OCI-LY7 (cell line): ENCODE results near the gene CSNK2A1. TPM values are rescaled to one million over a fixed set of nuclear protein-coding genes. Genes with fewer than 3 reads are reported as not detected.

ENCODE experiments used
- BruUV-seq: library from RNA; stranded (reverse); fragments of 400-500 nt; replicated peaks from 2 replicates; lab custom pipeline; 2021; lab: Mats Ljungman, UMichigan
- CTCF ChIA-PET: fragments of 300-600 bp; sonication (Branson Sonifier 250); formaldehyde crosslinking; loops from one replicate; lab custom pipeline; 2022; ENCODE audit warnings: antibody characterized with exemption; ENCODE audit not compliant: unreplicated experiment; lab: Charles Lee
- POLR2A ChIA-PET: fragments of 300-600 bp; sonication (Branson Sonifier 250); formaldehyde crosslinking; loops from one replicate; lab custom pipeline; 2022; ENCODE audit warnings: antibody characterized with exemption; lab: Charles Lee
- DNase-seq: peaks from one replicate; pipeline ENCODE4 v3.0.0-alpha.2; 2015; ENCODE audit warnings: low spot score
- H2AFZ ChIP-seq: fragments of 200-600 bp; sonication (generic), shearing (Covaris generic); 2 replicates; pipeline ENCODE4 v1.6.1; 2014; ENCODE audit warnings: mild to moderate bottlenecking, antibody characterized with exemption, low read length, moderate library complexity
- H3K27ac ChIP-seq: fragments of 200-600 bp; sonication (generic); 2 replicates; pipeline ENCODE4 v1.5.1; 2014; ENCODE audit warnings: mixed run types, low read depth, mild to moderate bottlenecking, moderate library complexity, low read length, inconsistent platforms; ENCODE audit not compliant: poor library complexity, severe bottlenecking
- H3K36me3 ChIP-seq: fragments of 200-600 bp; sonication (generic); 2 replicates; pipeline ENCODE4 v1.6.1; 2014; ENCODE audit warnings: mild to moderate bottlenecking, antibody characterized with exemption, low read length, moderate library complexity, mixed read lengths; ENCODE audit not compliant: insufficient read depth
- H3K4me1 ChIP-seq: fragments of 200-600 bp; sonication (generic); 2 replicates; pipeline ENCODE4 v1.5.1; 2014; ENCODE audit warnings: mild to moderate bottlenecking, low read length; ENCODE audit not compliant: insufficient read depth, poor library complexity, severe bottlenecking
- H3K4me2 ChIP-seq: fragments of 200-600 bp; sonication (generic); 2 replicates; pipeline ENCODE4 v1.6.1; 2014; ENCODE audit warnings: mild to moderate bottlenecking, low read length
- H3K4me3 ChIP-seq: fragments of 200-600 bp; sonication (generic); 2 replicates; pipeline ENCODE4 v1.5.1; 2014; ENCODE audit warnings: mild to moderate bottlenecking, low read depth, low read length; ENCODE audit not compliant: poor library complexity, severe bottlenecking
- H3K79me2 ChIP-seq: fragments of 200-600 bp; sonication (generic); 2 replicates; pipeline ENCODE4 v1.6.1; 2016; ENCODE audit warnings: low read depth, mild to moderate bottlenecking, low read length, moderate library complexity, mixed read lengths; ENCODE audit not compliant: insufficient read depth
- H3K9me2 ChIP-seq: fragments of 200-600 bp; sonication (generic); 2 replicates; pipeline ENCODE4 v1.6.1; 2016; ENCODE audit warnings: mild to moderate bottlenecking, low read length, mixed read lengths; ENCODE audit not compliant: insufficient read depth
- H3K9me3 ChIP-seq: fragments of 200-600 bp; sonication (generic); 2 replicates; pipeline ENCODE4 v1.6.1; 2014; ENCODE audit warnings: mild to moderate bottlenecking, mixed run types, low read length, mixed read lengths
- H4K20me1 ChIP-seq: fragments of 200-600 bp; sonication (generic); 2 replicates; pipeline ENCODE4 v1.6.1; 2014; ENCODE audit warnings: mild to moderate bottlenecking, antibody characterized with exemption, low read length, moderate library complexity, mixed read lengths; ENCODE audit not compliant: insufficient read depth
- CTCF ChIP-seq: fragments of 200-600 bp; sonication (generic); conservative IDR thresholded peaks from 2 replicates; pipeline ENCODE4 v1.5.1; 2014; ENCODE audit warnings: mild to moderate bottlenecking, antibody characterized with exemption, low read length, moderate library complexity, mixed read lengths
- EZH2phosphoT487 ChIP-seq: fragments of 200-600 bp; sonication (generic); IDR thresholded peaks from 2 replicates; pipeline ENCODE4 v1.6.1; 2018; ENCODE audit warnings: low read depth, borderline replicate concordance, mild to moderate bottlenecking, mixed run types, antibody characterized with exemption, low read length, moderate library complexity, mixed read lengths
- intact Hi-C: fragments of 100-400 bp; cut with micrococcal nuclease; formaldehyde crosslinking; loops from one replicate; pipeline ENCODE4 v1.10.0; 2022; ENCODE audit not compliant: unreplicated experiment
- total RNA-seq, 2 experiments: library from RNA; depleted of rRNA in 1 of 2; stranded (reverse); fragments of >200 nt in 1 of 2; shearing (Covaris generic) in 1 of 2; gene quantifications; 2 replicates each; pipeline ENCODE4 v1.2.3, GENCODE V29; 2014 to 2022

The CSNK2A1 gene
- total RNA-seq, 2 experiments from 2014 or later: 90.8 to 164 TPM

- Histone ChIP-seq H3K36me3 (no peaks in the 10 kb centered on the region), H3K4me2 (no peak overlapping the region), H3K79me2 (no peaks in the 10 kb centered on the region), H3K4me3 (no peak overlapping the region), H3K9me2 (no peaks in the 10 kb centered on the region), H2AFZ (no peak overlapping the region), H3K27ac (no peak overlapping the region), H3K9me3 (no peaks in the 10 kb centered on the region), H4K20me1 (no peaks in the 10 kb centered on the region), H3K4me1 (no peaks in the 10 kb centered on the region)
- ChIA-PET CTCF (no interaction called here), POLR2A (no interaction called here)
- TF ChIP-seq EZH2phosphoT487 (no peak), CTCF (no peak)
- intact Hi-C loops: no loop called here
- no TSS peak for BruUV-seq
- DNase-seq: no peak
These were observed 13.4 kb upstream of the CSNK2A1 start for GRCh38 chr20:556984-557383.

DNA sequence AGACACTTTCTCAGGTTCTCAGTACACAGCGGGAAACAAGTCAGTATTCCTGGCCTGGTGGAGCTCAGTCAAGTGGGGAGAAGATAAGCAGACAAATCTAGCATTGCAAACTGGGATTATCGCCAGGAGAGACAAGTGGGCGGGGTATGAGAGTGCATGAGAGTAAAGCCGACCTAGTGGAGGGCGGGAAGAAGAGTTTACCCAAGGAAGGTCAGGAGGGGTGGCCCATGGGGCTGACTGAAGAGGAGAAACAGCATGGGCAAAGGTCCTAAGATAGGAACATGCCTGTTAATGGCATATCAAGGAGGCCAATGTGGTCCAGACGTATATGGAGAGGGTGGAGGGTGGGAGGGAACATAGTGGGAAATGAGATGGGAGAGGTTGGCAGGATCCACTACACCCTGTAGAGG lies 12.4 kb upstream of the CSNK2A1 start:
- no peak overlapping the region for H3K4me2 ChIP-seq
- no peak for DNase-seq
- no TSS peak for BruUV-seq
- H4K20me1 ChIP-seq: no peaks in the 10 kb centered on the region
- no peak overlapping the region for H3K4me3 ChIP-seq
- intact Hi-C loops: no loop called here
- POLR2A ChIA-PET: no interaction called here
- H3K79me2 ChIP-seq: no peaks in the 10 kb centered on the region
- CTCF ChIA-PET: no interaction called here
- no peak overlapping the region for H3K27ac ChIP-seq
- H3K4me1 ChIP-seq: no peaks in the 10 kb centered on the region
- no peak overlapping the region for H2AFZ ChIP-seq
- no peaks in the 10 kb centered on the region for H3K9me3 ChIP-seq
- TF ChIP-seq EZH2phosphoT487 (no peak), CTCF (no peak)
- H3K9me2 ChIP-seq: no peaks in the 10 kb centered on the region
- no peaks in the 10 kb centered on the region for H3K36me3 ChIP-seq

DNA sequence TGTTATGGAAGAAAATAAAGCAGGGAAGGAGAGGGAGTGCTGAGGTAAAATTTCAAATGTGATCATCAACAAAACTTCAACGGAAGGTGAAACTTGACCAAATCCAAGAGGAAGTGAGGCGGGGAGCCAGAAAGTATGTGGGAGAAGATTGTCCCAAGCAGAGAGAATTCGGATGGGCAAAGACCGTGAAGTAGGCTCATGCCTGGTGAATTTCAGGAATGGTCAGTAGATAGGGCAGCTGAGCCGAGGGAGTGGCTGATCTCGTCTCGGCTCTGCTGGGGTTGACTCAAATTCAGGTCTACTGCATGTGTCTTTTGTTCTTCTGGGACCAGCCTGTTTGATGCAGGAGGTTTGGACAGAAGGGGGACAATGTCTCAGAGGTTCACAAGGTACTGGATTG lies 7.0 kb upstream of the CSNK2A1 start:
- CTCF ChIA-PET: no interaction called here
- BruUV-seq: no TSS peak

More for the DNA sequence above, 7.0 kb upstream of the CSNK2A1 start:
- POLR2A ChIA-PET: no interaction called here
- no peak overlapping the region for H3K4me3 ChIP-seq
- no peaks in the 10 kb centered on the region for H3K9me3 ChIP-seq
- intact Hi-C loops: no loop called here
- no peak overlapping the region for H3K27ac ChIP-seq
- no peaks in the 10 kb centered on the region for H3K9me2 ChIP-seq
- no peak for DNase-seq
- H3K79me2 ChIP-seq: no peaks in the 10 kb centered on the region
- no peaks in the 10 kb centered on the region for H3K36me3 ChIP-seq
- no peak overlapping the region for H3K4me2 ChIP-seq
- H3K4me1 ChIP-seq: no peaks in the 10 kb centered on the region
- H4K20me1 ChIP-seq: no peaks in the 10 kb centered on the region
- TF ChIP-seq CTCF (no peak), EZH2phosphoT487 (no peak)
- H2AFZ ChIP-seq: no peak overlapping the region
